Daoy (cell line): ENCODE data around the gene HIGD1C. TPM values are rescaled to one million over a fixed set of nuclear protein-coding genes. Genes with fewer than 3 reads are reported as not detected.
"Not testable (repeated sequence)": the region's sequence is repeated elsewhere in the genome, so short reads cannot be mapped to it uniquely, and the experiment has no call there.

Experiments used
- DNase-seq: peaks from one replicate; pipeline ENCODE4 v3.0.0-alpha.2; 2015; ENCODE audit warnings: low read depth
- total RNA-seq: library from RNA; depleted of rRNA; stranded (reverse); fragments of >200 nt; shearing (Covaris generic); gene quantifications from 2 replicates; pipeline ENCODE4 v1.2.3, GENCODE V29; 2014

The HIGD1C gene
- total RNA-seq, 1 experiment from 2014 or later: not detected

DNA sequence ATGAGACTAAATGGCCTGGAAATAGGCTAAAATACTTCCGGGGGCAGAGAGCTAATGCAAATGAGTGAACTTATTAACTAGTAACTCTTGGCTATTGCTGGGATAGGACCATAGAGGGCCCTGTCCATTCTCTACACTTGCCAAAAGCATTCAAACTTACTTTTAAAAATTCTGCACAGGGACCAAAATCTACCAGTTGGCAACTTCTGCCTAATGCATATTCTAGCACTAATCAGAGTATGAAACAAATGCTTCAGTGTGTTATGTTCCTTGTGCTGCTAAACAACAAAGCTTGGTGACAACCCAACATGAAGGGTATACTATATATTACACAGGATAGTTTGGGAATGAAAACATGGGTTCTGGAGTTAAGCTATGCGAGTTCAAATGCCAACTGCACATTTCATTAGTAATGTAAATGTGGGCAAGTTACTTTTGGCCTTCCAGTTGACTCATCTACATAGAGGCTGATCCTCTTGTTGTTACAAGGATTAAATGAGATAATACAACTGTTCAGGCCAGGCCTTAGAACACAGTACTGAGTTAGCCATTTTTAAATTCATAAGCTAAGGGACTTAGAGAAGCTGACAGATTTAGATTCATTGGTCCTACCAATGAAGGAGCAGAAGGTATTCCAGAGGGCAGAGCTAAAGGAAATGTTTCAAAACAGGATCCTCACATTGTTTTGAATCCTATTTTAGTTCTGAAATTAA is 32.4 kb downstream of the HIGD1C start:
- no peak for DNase-seq

DNA sequence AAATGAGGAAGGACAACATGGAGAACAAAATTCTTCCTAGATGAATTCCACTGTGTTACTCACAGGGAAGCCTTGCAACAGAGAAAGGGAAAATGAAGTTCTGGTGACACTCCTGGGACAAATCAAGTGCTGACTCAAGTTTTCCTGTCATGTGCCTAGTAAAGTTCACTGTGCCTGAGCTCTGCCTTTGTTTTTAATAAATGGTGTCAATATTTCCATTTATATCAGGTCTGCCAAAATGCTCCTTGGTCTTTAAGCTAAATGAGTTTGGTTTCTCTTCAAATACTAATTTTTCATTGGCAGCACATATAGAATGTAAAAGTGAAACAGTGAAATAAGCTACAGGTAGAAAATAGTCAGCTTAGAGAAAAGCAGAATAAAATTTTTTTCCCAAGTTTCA is 33.0 kb downstream of the HIGD1C start:
- peak; percentile 10 for DNase-seq

DNA sequence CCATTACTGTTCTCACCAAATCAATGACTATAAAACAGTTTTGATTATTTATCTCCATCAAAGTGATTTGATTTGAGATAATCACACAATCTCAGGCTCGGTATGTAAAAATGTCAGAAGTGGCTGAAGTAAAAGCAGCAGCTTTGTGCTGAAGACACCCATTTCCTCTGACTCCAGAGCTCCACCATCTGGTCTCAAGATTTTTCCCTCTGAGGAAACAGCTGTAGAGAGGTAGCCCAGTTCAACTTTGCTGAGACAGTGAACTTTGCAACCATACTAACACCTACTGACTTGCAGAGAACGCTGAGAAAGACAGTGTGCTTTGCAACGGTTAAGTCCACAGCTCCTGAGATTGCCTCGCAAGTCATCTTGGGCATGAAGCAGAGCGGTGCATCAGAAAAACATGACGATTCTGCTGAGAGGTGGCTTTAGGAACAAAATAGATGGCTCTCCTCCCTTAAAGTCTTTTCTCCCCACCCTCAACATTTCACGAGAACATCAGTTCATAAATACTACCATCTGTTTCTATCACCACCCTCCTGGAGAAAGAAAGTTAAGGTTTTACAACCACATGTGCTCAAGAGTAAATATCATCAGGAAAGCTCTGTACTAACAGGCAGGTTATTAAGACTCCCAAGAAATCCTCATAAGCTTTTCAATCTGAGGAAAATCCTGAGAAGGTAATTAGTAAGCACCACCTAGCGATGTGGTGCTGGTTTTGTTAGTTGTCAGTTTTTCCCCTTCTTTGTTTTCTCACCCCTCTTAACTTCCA is 34.8 kb downstream of the HIGD1C start:
- peak; percentile 27 for DNase-seq

DNA sequence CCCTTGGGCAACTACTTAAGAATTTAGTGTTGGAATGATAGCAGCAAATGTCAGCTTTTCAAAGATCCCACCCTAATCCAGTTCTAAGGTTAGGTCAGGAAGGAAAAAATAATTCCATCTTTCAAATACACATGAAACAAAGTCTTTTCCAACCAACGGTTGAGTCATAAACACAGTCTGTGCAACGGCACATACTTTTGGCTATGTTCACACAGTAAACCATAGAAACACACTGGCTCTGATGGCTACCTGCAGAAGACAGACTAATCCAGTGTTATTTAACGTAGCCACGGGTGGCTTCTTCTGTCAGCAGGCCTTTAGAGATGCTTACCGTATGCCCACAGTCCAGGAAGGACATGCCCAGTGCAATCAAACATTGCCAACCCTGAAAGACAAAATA is 35.7 kb downstream of the HIGD1C start:
- DNase-seq: no peak

DNA sequence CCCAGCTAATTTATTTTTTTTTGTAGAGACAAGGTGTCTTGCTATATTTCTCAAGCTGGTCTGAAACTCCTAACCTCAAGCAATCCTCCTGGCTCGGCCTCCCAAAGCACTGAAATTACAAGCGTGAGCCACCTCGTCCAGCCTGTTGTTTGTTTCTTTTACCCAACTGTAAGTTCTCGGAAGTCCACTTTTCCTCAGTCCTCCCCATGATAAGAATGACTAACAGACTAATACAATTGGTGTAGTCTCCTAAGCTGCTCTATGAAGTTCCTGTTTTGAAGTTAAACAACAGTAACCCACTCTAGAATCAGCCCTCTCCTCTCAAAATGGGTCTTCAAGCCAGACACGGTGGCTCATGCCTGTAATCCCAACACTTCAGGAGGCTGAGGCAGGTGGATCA is 36.5 kb downstream of the HIGD1C start:
- no peak for DNase-seq

DNA sequence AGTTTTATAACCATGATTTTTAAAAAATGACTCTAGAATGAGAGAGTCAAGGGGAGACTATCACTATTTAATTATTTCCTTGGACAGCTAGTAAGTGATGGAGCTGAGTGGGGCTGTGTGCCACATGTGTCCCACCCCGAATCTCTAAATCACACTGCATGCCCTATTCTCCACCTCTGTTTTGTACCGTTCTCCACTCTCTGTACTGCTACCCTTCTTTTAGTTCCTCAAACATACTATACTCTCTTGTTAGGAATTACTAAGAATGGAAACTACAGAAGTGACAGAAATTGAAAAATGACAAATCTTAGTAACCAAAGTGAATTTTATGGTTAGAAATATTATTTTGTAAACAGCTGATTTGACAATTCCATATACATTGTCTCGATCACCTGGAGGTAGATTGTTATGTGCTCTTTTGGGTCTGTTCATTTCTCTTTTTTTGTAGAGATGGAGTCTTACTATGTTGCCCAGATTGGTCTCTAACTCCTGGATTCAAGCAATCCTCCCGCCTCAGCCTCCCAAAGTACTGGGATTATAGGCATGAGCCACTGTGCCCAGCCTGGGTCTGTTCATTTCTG is 37.9 kb downstream of the HIGD1C start:
- DNase-seq: no peak

DNA sequence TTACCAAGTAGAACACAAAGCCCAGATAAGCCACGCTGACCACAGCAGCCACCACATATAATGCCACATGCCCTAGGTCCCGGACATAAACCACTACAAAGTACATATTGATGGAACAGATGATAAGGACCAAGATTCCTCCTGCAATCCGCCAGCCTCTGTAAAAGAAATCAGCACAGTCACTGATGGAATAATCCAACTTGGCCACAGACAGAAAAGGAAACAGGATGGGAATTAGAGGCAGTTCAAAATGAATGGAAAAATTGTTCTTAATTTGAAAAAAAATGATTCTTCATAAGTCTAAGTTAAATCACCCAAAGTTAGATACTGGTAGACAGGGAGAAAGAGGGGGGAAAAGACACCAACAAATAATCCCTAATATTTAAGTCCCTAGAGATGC is 38.4 kb downstream of the HIGD1C start:
- no peak for DNase-seq

DNA sequence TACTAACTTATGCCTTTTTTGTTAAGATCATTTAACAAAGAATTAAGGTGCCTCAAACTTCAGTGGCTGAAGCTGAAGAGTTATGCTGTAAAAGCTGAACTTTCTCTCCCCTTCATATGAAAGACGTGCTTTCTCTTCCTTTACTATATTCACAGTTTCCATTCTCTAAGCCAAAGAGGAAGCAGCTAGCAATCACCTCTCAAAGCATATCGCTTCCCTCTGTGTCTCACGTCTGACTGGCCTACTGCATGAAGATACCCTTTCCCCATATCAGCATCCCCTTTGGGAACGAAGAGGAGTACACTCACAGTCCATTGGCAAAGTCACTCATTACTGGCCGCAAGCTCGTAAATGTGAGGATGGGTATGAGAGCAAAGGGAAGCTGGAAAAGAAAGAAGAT is 38.9 kb downstream of the HIGD1C start:
- no peak for DNase-seq

DNA sequence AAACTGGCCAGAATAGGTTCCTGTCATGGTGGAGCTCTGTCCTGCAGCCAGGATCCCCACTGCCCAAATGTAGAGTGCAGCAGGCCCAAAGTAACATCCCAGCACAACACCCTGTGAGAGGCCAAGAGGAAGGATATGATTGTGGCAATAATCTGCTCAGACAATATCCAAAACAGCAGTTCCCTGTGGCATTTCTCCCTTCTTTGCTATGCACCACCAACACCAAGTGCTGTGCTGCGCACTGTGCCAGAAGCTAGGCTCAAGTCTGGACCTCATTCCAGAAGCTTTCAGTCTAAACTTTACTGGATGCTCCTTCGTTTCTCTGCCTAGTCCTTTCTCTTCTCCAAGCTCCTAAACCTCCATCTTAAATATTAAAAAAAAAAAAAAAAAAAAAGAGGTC is 40.5 kb downstream of the HIGD1C start:
- no peak for DNase-seq

DNA sequence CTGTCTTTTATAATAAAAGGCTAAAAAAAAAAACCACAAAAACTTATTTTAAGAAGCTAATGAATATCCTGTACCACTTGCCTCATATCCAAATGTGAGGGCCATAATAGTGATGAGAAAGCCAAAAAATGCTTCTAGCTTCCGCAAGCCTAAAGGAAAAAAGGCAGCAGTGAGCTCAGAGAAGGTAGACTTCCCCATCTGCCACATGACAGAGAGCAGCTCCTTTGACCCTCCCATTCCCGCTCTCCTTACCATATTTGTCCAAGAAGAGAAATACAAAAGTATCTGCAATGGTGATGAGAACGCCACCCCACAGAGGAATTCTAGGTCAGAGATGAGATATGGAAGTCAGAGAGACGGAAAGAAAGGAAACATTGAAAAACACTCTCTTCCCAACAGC is 46.7 kb downstream of the HIGD1C start:
- DNase-seq: no peak

DNA sequence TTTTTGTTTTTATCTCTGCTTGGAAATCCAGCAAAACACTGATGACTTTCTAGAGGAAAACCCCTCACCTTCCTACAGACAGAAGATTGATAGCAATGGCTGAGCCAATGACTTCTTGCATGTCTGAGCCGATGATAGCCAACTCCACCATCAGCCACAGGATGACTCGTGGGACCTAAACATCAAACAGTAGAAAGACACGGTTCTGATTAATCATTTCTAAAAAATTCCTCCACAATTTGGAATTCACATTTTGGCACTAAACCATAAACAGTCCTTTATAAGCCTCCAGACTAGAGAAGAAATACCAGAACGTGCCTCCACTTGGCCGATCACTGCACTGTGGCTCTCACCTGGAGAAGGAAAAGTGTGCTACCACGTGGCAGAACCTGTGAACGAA is 47.9 kb downstream of the HIGD1C start:
- peak; percentile 34 for DNase-seq

DNA sequence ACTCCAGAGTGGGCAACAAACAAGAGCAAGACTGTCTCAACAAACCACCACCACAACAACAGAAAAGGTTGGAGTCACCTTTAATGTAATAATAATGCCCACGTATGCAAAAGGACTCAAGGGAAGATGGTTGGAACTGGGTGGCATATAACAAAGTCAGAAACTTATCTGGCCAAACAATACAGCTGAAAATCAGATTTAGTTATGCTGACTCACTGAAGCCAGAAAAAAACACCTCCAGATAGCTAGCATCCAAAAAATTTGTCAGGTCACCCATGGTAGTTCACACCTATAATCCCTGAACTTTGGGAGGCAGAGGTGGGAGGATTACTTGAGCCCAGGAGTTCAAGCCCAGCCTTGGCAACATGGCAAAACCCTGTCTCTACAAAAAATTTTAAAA is 49.5 kb downstream of the HIGD1C start:
- no peak for DNase-seq

DNA sequence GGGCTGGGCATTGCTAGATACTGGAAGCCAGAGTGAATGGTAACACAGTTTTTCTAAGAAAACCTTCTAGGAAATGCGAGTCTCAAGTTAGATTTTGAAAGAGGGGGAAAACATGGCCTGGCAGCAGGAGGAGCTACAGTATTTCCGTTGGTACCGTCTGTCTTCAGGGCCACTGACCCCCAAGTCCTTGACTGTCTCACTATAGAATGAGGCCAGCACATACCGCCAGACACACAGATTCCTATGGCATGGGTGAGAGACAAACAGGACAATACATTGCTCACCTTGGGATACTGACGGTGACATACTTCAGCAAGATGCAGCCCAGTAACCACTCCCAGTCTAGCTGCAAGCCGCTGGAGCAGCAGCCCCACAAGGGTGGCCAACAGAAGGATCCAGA is 52.2 kb downstream of the HIGD1C start:
- no peak for DNase-seq

DNA sequence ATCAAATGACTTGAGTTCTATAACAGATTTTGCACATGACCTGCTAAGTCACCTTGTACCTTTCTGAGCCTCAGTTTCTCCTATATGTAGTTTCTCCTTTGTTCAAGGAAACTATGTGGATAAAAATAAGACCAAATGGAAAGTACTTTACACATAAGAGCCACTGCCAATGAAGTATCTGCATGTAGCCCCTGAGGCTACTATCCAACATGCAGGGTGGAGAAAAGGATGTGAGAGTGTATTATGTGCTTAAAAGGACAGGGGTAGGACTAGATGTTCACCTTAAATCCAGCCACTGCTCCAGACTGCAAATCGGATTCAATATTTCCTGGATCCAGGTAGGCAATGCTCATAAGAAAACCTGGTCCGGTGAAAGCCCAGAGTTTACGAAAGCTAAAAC is 52.7 kb downstream of the HIGD1C start:
- DNase-seq: no peak

DNA sequence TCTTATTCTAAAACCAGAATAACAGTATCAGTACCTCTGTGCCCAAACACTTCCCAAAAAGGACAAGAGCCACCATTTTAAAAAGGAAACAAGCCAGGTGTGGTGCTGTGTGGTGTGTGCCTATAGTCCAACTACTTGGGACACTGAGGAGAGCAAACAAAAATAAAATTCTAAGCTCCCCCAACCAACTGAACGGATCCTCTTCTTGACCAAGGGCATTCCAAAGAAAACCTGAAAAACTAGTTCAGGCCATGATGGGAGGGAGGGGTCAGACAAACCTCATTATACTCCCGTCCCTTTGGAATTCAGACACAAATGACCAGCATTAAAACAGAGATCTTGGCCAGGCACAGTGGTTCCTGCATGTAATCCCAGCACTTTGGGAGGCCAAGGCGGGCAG is 53.3 kb downstream of the HIGD1C start:
- no peak for DNase-seq

DNA sequence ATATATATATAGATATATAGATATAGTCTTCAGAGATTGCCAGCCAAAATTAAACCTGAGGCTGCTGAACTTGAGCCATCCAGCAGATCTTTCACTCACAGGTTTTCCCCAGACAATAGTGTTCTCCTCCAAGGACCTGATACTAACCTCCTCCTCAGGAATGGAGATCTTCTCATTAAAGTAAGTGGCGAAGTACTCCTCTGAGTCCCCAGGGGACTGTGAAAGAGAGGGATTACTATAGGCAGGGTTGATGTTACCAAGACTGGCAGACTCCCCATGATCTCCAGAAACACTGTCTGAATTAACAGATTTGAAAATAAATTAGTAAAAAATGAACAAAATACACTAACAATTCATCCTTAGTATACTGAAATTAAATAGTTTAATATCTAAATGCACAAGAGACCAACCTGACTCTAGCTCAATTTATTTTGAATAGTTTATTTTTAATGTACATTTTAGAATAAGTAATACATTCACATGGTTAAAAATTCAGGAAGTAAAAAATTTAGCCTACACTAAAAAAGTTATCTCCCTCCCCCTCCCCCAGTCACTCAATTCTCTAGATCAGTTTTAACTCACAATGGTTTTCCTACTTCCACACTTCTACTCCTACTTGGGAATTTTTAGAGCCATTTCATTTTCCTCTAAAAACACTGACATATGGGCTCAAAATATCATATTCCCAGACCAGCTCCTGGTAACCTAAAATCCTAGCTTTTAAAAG is 56.1 kb downstream of the HIGD1C start:
- no peak for DNase-seq

DNA sequence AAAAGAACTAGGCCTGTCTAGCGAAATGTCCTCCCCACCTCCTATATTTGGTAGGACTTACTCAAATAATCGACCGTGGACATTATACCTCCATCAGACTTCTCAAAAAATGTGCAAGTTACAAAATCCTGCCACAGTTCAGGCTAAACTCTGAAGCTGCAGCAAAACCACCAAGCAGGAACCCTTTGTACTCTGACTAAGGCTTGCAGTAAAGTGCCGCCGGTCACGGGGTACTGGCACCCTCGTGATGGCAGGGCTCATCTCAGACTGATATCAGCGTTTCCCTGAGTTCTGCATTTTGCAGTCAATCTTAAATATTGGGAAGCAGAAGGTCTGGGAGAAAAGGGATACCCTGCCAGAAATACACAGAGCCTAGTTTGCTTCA is 56.7 kb downstream of the HIGD1C start:
- DNase-seq: no peak

DNA sequence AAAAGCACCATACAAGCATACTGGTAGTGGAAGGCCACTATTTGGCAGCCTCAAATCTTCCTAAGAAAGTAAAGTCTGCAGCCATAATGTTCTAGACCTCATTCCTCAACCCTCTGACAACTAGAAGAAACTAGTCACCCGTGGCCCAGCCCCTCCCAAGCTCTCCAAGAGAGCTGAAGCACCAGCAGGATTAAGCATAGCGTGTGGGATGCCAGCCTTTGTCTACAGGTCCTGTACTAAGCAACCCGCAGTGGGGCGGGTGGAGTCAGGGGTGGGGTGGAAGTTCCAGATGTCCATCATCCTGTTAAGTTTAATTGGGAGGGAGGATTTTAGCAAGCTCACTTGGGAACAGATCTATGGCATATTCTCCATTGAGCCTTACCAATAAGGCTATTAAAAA is 59.6 kb downstream of the HIGD1C start:
- no peak for DNase-seq

DNA sequence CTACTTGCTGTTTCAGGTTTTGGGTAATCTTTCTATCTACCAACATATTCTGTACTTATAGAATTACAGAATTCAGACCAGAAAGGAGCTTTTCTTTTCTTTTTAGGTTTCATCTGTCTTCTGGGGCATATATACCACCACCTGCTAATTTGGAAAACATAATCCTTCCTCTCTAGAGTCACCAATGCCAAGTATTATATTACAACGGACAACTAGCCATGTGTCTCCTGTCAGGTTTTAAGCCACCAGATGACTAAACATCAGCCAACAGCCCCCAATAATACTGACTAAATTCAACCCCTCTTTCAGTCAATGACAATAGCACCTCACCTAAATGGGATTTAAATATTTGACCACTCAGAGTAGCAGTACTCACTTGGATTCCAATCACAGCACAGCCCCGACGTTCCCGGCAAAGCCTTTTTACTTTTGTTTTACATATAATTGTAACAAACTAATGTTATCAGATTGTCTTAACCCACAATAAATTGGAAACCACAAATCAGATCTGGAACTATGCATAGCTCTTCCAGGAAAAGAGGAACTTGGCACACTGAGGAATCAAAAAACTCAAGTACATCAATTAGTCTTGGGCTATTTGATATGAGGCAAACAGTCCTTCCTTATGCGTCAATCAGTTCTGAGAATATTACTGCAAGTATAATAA is 60.4 kb downstream of the HIGD1C start:
- DNase-seq: no peak

DNA sequence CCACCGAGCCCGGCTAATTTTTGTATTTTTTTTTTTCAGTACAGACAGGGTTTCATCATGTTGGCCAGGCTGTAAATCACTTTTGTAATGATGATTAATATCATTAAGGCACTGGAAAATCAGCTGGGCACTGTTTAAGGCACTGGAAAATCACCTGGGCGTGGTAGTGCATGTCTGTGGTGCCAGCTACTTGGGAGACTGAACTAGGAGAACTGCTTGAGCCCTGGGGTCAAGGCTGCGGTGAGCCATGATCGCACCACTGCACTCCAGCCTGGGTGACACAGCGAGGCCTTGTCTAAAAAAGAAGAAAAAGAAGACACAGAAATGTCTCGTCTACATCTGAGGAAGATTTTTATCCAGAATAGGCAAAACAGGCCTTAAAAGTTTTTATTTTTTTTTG is 61.1 kb downstream of the HIGD1C start:
- DNase-seq: no peak

DNA sequence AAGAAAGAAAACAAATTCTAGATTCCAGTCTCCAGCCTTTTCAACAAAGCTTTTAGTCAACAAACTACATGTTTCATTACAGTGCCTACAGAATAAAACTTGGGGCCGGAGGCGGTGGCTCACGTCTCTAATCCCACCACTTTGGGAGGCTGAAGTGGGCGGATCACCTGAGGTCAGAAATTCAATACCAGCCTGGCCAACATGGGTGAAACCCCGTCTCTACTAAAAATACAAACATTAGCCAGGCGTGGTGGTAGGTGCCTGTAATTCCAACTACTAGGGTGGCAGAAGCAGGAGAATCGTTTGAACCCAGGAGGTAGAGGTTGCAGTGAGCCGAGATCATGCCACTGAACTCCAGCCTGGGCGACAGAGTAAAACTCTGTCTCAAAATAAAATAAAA is 62.1 kb downstream of the HIGD1C start:
- not testable (repeated sequence) for DNase-seq

DNA sequence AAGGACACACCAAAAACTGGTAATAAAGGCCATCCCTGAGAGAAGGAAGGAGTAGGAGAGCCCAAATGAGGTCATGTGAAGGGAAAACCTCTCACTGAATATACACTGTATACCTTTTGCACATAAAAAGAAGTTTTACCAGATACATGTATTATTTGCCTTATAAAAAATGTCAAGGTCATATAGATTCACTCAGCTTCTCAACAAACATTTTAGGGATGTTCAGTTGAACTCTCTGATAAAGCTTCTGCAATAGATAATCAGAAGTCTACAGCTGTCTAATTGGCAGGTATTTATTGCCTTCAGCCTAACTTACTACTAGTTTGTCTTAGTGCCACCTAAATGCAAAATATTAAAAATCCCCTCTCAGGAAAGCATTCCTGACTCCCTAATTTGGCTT is 65.1 kb downstream of the HIGD1C start:
- no peak for DNase-seq
